ENCODE data around the gene FHIT.

FHIT gene

DNA sequence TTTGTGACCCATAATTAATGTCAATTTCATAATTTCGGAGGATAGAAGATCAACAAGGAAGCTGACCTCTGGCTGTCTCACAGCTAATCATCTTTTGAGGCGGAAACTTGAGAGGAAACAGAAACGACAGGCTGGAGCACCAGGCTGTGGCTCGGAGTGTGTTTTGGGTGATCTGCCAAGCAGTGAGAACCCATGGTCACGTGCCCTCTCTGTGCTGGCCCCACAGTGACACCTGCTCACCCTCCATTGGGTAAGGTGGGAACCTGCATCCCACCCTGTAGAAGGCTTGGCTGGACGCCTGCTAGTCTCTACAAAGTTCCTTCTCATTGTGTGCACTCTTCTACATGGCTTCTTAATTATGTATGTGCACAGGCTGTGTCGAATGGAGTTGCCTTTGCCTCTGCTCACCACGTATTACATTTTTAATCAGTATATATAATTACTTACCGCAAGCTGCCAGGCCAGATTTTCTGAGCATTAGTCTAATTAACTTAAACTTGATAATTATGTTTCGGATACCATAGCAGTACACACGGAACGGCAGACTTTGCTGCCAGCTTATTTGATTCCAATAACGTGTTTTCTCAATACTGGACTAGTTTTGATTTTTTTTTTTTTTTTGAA, 1482.0 kb downstream of the FHIT start:
- Histone ChIP-seq H2BK15ac (replicated peaks; ENCODE audit: low read depth) (no peak overlapping the region), H2BK5ac (ENCODE audit: low read length) (no peak overlapping the region), H3K79me1 (ENCODE audit: low read length) (no peaks in the 10 kb centered on the region), H3K4me1 (ENCODE audit: control insufficient read depth, low read depth, low read length) (no peaks in the 10 kb centered on the region), H2BK120ac (ENCODE audit: low read depth, low read length) (no peak overlapping the region), H3K79me2 (ENCODE audit: control insufficient read depth, insufficient read depth, low read length) (no peaks in the 10 kb centered on the region), H3K18ac (ENCODE audit: low read length) (no peak overlapping the region), H3K4ac (ENCODE audit: low read depth, low read length) (no peak overlapping the region), H4K8ac (ENCODE audit: low read depth, low read length) (no peak overlapping the region), H3K27ac (ENCODE audit: low read depth, low read length) (no peak overlapping the region), H3K4me2 (ENCODE audit: low read length) (no peak overlapping the region), H3K4me3 (ENCODE audit: low read length) (no peak overlapping the region), H3K36me3 (ENCODE audit: control insufficient read depth, insufficient read depth, low read length) (no peaks in the 10 kb centered on the region), H4K5ac (ENCODE audit: low read length) (no peak overlapping the region), H3K27me3 (ENCODE audit: insufficient read depth, low read length, poor library complexity) (no peaks in the 10 kb centered on the region), H3K56ac (ENCODE audit: low read length) (no peak overlapping the region), H2AK5ac (ENCODE audit: low read length) (no peak overlapping the region), H3K23ac (ENCODE audit: low read length) (no peak overlapping the region), H3K9ac (ENCODE audit: low read length) (no peak overlapping the region)
- DNase-seq = no peak
- no CpG with 5 or more reads among the region's 13 CpGs for WGBS (ENCODE audit: extremely low coverage, insufficient coverage, low lambda C conversion rate)

DNA sequence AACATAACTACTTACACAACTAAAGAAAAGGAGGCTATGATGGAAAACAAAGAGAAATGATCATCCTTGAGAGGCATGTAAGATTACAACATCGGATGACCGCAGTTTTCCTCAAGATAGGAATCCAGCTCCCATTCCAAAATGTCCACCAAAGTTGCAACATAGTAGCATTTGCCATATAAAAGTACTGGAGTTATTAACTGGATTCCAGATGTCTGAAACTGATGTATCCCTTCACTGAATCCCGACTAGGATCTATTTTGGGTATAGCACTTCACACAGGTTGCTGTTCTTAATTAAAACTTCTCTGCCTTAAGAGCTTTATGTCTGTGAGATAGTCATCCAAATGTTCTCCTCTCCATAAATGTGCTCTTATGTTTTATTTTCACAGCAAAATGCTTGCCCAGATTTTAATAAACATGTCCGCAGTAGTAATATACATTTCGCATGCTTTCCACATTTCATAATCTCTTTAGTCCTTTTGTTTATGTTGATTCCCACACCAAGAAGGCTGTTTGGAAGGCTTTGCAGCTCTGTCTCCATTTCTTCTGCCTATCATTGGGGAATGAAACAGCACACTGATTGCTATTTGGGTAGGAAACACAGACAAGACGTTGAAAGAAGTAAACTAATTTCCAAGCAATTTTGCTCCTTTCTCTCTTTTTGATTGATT, 1484.9 kb downstream of the FHIT start:
- Histone ChIP-seq H2BK120ac (ENCODE audit: low read depth, low read length) (no peak overlapping the region), H3K9ac (ENCODE audit: low read length) (no peak overlapping the region), H2AK5ac (ENCODE audit: low read length) (no peak overlapping the region), H3K18ac (ENCODE audit: low read length) (no peak overlapping the region), H3K27me3 (ENCODE audit: insufficient read depth, low read length, poor library complexity) (no peaks in the 10 kb centered on the region), H3K36me3 (ENCODE audit: control insufficient read depth, insufficient read depth, low read length) (no peaks in the 10 kb centered on the region), H3K56ac (ENCODE audit: low read length) (no peak overlapping the region), H3K23ac (ENCODE audit: low read length) (no peak overlapping the region), H3K4me2 (ENCODE audit: low read length) (no peak overlapping the region), H3K79me1 (ENCODE audit: low read length) (no peaks in the 10 kb centered on the region), H3K4ac (ENCODE audit: low read depth, low read length) (no peak overlapping the region), H2BK15ac (replicated peaks; ENCODE audit: low read depth) (no peak overlapping the region), H3K79me2 (ENCODE audit: control insufficient read depth, insufficient read depth, low read length) (no peaks in the 10 kb centered on the region), H2BK5ac (ENCODE audit: low read length) (no peak overlapping the region), H3K4me1 (ENCODE audit: control insufficient read depth, low read depth, low read length) (no peaks in the 10 kb centered on the region), H3K27ac (ENCODE audit: low read depth, low read length) (no peak overlapping the region), H4K5ac (ENCODE audit: low read length) (no peak overlapping the region), H3K4me3 (ENCODE audit: low read length) (no peak overlapping the region), H4K8ac (ENCODE audit: low read depth, low read length) (no peak overlapping the region)
- WGBS (ENCODE audit: extremely low coverage, insufficient coverage, low lambda C conversion rate) = no CpG with 5 or more reads among the region's 6 CpGs
- DNase-seq = no peak

GRCh38 chr3:59764171-59764570, 1487.1 kb downstream of the FHIT start:
- Histone ChIP-seq H3K56ac (ENCODE audit: low read length) (no peak overlapping the region), H3K79me1 (ENCODE audit: low read length) (no peaks in the 10 kb centered on the region), H3K27ac (ENCODE audit: low read depth, low read length) (no peak overlapping the region), H4K5ac (ENCODE audit: low read length) (no peak overlapping the region), H3K79me2 (ENCODE audit: control insufficient read depth, insufficient read depth, low read length) (no peaks in the 10 kb centered on the region), H3K4ac (ENCODE audit: low read depth, low read length) (no peak overlapping the region), H2BK120ac (ENCODE audit: low read depth, low read length) (no peak overlapping the region), H3K4me3 (ENCODE audit: low read length) (no peak overlapping the region), H2AK5ac (ENCODE audit: low read length) (no peak overlapping the region), H3K4me2 (ENCODE audit: low read length) (no peak overlapping the region), H2BK15ac (replicated peaks; ENCODE audit: low read depth) (no peak overlapping the region), H2BK5ac (ENCODE audit: low read length) (no peak overlapping the region), H3K18ac (ENCODE audit: low read length) (no peak overlapping the region), H3K27me3 (ENCODE audit: insufficient read depth, low read length, poor library complexity) (no peaks in the 10 kb centered on the region), H3K23ac (ENCODE audit: low read length) (no peak overlapping the region), H4K8ac (ENCODE audit: low read depth, low read length) (no peak overlapping the region), H3K9ac (ENCODE audit: low read length) (no peak overlapping the region), H3K36me3 (ENCODE audit: control insufficient read depth, insufficient read depth, low read length) (no peaks in the 10 kb centered on the region), H3K4me1 (ENCODE audit: control insufficient read depth, low read depth, low read length) (no peaks in the 10 kb centered on the region)
- DNase-seq = no peak
- WGBS (ENCODE audit: extremely low coverage, insufficient coverage, low lambda C conversion rate) = no CpG with 5 or more reads among the region's 4 CpGs

- Histone ChIP-seq H3K4ac (ENCODE audit: low read depth, low read length) (no peak overlapping the region), H3K18ac (ENCODE audit: low read length) (no peak overlapping the region), H3K4me3 (ENCODE audit: low read length) (no peak overlapping the region), H3K79me1 (ENCODE audit: low read length) (no peaks in the 10 kb centered on the region), H2BK15ac (replicated peaks; ENCODE audit: low read depth) (no peak overlapping the region), H2BK5ac (ENCODE audit: low read length) (no peak overlapping the region), H3K36me3 (ENCODE audit: control insufficient read depth, insufficient read depth, low read length) (no peaks in the 10 kb centered on the region), H3K27ac (ENCODE audit: low read depth, low read length) (no peak overlapping the region), H4K8ac (ENCODE audit: low read depth, low read length) (no peak overlapping the region), H3K4me2 (ENCODE audit: low read length) (no peak overlapping the region), H3K79me2 (ENCODE audit: control insufficient read depth, insufficient read depth, low read length) (no peaks in the 10 kb centered on the region), H2BK120ac (ENCODE audit: low read depth, low read length) (no peak overlapping the region), H3K4me1 (ENCODE audit: control insufficient read depth, low read depth, low read length) (peaks cover 4% of the 10 kb centered on the region), H3K27me3 (ENCODE audit: insufficient read depth, low read length, poor library complexity) (no peaks in the 10 kb centered on the region), H4K5ac (ENCODE audit: low read length) (no peak overlapping the region), H3K23ac (ENCODE audit: low read length) (no peak overlapping the region), H2AK5ac (ENCODE audit: low read length) (no peak overlapping the region), H3K9ac (ENCODE audit: low read length) (no peak overlapping the region), H3K56ac (ENCODE audit: low read length) (no peak overlapping the region)
- no CpG with 5 or more reads among the region's 5 CpGs for WGBS (ENCODE audit: extremely low coverage, insufficient coverage, low lambda C conversion rate)
- DNase-seq = no peak
Observed at GRCh38 chr3:59762941-59763340, 1488.3 kb downstream of the FHIT start.

GRCh38 chr3:59759298-59760031, 1491.8 kb downstream of the FHIT start:
- Histone ChIP-seq H2BK120ac (ENCODE audit: low read depth, low read length) (no peak overlapping the region), H4K5ac (ENCODE audit: low read length) (no peak overlapping the region), H2AK5ac (ENCODE audit: low read length) (no peak overlapping the region), H3K9ac (ENCODE audit: low read length) (no peak overlapping the region), H2BK15ac (replicated peaks; ENCODE audit: low read depth) (no peak overlapping the region), H3K23ac (ENCODE audit: low read length) (no peak overlapping the region), H3K18ac (ENCODE audit: low read length) (no peak overlapping the region), H3K4me2 (ENCODE audit: low read length) (no peak overlapping the region), H3K27ac (ENCODE audit: low read depth, low read length) (no peak overlapping the region), H3K79me2 (ENCODE audit: control insufficient read depth, insufficient read depth, low read length) (no peaks in the 10 kb centered on the region), H2BK5ac (ENCODE audit: low read length) (no peak overlapping the region), H3K36me3 (ENCODE audit: control insufficient read depth, insufficient read depth, low read length) (no peaks in the 10 kb centered on the region), H3K4me1 (ENCODE audit: control insufficient read depth, low read depth, low read length) (peaks cover 10% of the 10 kb centered on the region), H4K8ac (ENCODE audit: low read depth, low read length) (no peak overlapping the region), H3K27me3 (ENCODE audit: insufficient read depth, low read length, poor library complexity) (no peaks in the 10 kb centered on the region), H3K4ac (ENCODE audit: low read depth, low read length) (no peak overlapping the region), H3K56ac (ENCODE audit: low read length) (no peak overlapping the region), H3K79me1 (ENCODE audit: low read length) (no peaks in the 10 kb centered on the region), H3K4me3 (ENCODE audit: low read length) (no peak overlapping the region)
- WGBS (ENCODE audit: extremely low coverage, insufficient coverage, low lambda C conversion rate) = no CpG with 5 or more reads among the region's 6 CpGs
- DNase-seq = no peak
